ENCODE data around the gene IRS2.

DNA sequence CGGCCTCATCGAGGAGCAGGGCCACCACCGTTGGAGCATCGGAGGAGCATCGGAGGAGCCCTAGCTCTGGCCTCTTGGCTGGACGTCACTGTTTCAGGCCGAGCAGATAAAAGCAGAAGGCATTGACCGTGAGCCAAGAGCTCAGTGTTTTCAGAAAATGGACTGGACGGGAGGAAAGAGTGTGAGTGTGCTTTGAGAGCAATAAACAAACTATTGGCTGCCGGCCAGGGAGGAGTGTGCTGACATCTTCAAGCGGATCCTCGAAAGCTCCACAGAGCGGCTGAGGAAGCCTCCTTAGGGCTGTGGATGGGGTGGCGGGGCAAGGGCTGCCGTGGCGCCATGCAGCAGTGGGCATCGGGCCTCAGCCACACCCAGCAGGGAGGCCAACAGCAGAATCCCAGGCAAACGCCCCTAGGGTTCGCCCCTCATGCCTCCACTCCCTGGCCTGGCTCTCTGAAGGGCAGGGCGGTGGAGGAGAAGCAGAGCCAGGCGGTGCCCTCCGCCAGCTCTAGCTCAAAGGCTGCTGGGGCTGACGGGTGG is 41.8 kb downstream of the IRS2 start:
- TF ChIP-seq, protein P1, sequence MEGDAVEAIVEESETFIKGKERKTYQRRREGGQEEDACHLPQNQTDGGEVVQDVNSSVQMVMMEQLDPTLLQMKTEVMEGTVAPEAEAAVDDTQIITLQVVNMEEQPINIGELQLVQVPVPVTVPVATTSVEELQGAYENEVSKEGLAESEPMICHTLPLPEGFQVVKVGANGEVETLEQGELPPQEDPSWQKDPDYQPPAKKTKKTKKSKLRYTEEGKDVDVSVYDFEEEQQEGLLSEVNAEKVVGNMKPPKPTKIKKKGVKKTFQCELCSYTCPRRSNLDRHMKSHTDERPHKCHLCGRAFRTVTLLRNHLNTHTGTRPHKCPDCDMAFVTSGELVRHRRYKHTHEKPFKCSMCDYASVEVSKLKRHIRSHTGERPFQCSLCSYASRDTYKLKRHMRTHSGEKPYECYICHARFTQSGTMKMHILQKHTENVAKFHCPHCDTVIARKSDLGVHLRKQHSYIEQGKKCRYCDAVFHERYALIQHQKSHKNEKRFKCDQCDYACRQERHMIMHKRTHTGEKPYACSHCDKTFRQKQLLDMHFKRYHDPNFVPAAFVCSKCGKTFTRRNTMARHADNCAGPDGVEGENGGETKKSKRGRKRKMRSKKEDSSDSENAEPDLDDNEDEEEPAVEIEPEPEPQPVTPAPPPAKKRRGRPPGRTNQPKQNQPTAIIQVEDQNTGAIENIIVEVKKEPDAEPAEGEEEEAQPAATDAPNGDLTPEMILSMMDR (IDR thresholded peaks at IDR 0.05; ENCODE audit: insufficient read depth, low read length, poor library complexity, severe bottlenecking): no peak
- TF ChIP-seq EZH2phosphoT487 (conservative IDR thresholded peaks at IDR 0.05; ENCODE audit: low read length): no peak
